ENCODE measurements around the gene DAGLB. TPM values are rescaled to one million over a fixed set of nuclear protein-coding genes. Genes with fewer than 3 reads are reported as not detected.

DAGLB gene
- polyA plus RNA-seq, 3 donors: 15.2 to 47.0 (median 16.4) TPM

GRCh38 chr7:6423942-6424701 is 23.6 kb downstream of the DAGLB start:
- peak overlapping the region in 2 of 3 experiments; percentile 32 to 69 for H3K4me3 ChIP-seq (replicated peaks in 1 of 3; ENCODE audit: low read depth in 2 of 3, low read length in 3 of 3)
- peaks cover 0 to 3% (median 0%) of the 10 kb centered on the region in 3 donors for H3K27me3 Mint-ChIP-seq (ENCODE audit: low read depth in 3 of 3)
- peak overlapping the region; percentile 64 to 86 for H3K4me3 Mint-ChIP-seq
- H3K27ac ChIP-seq (ENCODE audit: low read depth in 1 of 2, low read length in 2 of 2): peak overlapping the region; percentile 98 to 99
- H3K36me3 ChIP-seq (replicated peaks in 1 of 2; ENCODE audit: control insufficient read depth in 1 of 2, insufficient read depth in 2 of 2, low read length in 2 of 2): peaks cover 48 to 66% of the 10 kb centered on the region in 2 donors
- intact Hi-C loops (cut with micrococcal nuclease): no loop called here
- peak; percentile 90 to 97 (median 91) for DNase-seq
- H3K9me3 ChIP-seq (replicated peaks in 1 of 2; ENCODE audit: control insufficient read depth in 1 of 2, insufficient read depth in 1 of 2, low read length in 2 of 2): no peaks in the 10 kb centered on the region
- peaks cover 52% of the 10 kb centered on the region for H3K4me1 Mint-ChIP-seq
- peaks cover 0 to 6% (median 0%) of the 10 kb centered on the region in 7 donors for H3K9me3 Mint-ChIP-seq
- H3K27me3 ChIP-seq (ENCODE audit: control insufficient read depth in 2 of 2, insufficient read depth in 2 of 2, low read length in 2 of 2): no peaks in the 10 kb centered on the region
- H3K79me2 ChIP-seq (ENCODE audit: insufficient read depth, low read length): peaks cover 63% of the 10 kb centered on the region
- peak overlapping the region; percentile 32 for H2AFZ ChIP-seq (ENCODE audit: insufficient read depth, low read depth, low read length, poor library complexity, severe bottlenecking)
- peak; percentile 38 for TF ChIP-seq CTCF (IDR thresholded peaks at IDR 0.05)
- peak overlapping the region; percentile 98 to 100 (median 99) for H3K27ac Mint-ChIP-seq
- H3K36me3 Mint-ChIP-seq: peaks cover 66 to 86% of the 10 kb centered on the region in 2 donors
- peaks cover 3% of the 10 kb centered on the region for H4K20me1 ChIP-seq (ENCODE audit: insufficient read depth, low read length)
- H3K4me2 ChIP-seq (replicated peaks; ENCODE audit: extremely low read depth, low read length, poor library complexity, severe bottlenecking): peak overlapping the region; percentile 70
- H3K9ac ChIP-seq (ENCODE audit: insufficient read depth, low read length, poor library complexity, severe bottlenecking): peak overlapping the region; percentile 78
- 1% methylated on average over 16 of the region's 18 CpGs for WGBS (ENCODE audit: insufficient coverage)
- H3K4me1 ChIP-seq (ENCODE audit: control insufficient read depth in 1 of 2, insufficient read depth in 2 of 2, low read length in 2 of 2): peaks cover 48 to 56% of the 10 kb centered on the region in 2 donors

GRCh38 chr7:6422926-6423632 is 24.7 kb downstream of the DAGLB start:
- H3K36me3 Mint-ChIP-seq: peaks cover 60 to 81% of the 10 kb centered on the region in 2 donors
- H3K4me3 Mint-ChIP-seq: peak overlapping the region; percentile 64 to 86
- intact Hi-C loops (cut with micrococcal nuclease): no loop called here
- no peak overlapping the region for H3K4me3 ChIP-seq (replicated peaks in 1 of 3; ENCODE audit: low read depth in 2 of 3, low read length in 3 of 3)
- peaks cover 55% of the 10 kb centered on the region for H3K79me2 ChIP-seq (ENCODE audit: insufficient read depth, low read length)
- peaks cover 41 to 56% of the 10 kb centered on the region in 2 donors for H3K36me3 ChIP-seq (replicated peaks in 1 of 2; ENCODE audit: control insufficient read depth in 1 of 2, insufficient read depth in 2 of 2, low read length in 2 of 2)
- no peaks in the 10 kb centered on the region for H3K27me3 ChIP-seq (ENCODE audit: control insufficient read depth in 2 of 2, insufficient read depth in 2 of 2, low read length in 2 of 2)
- H3K4me1 Mint-ChIP-seq: peaks cover 53% of the 10 kb centered on the region
- 37% methylated on average over 15 of the region's 18 CpGs for WGBS (ENCODE audit: insufficient coverage)
- H3K9me3 ChIP-seq (replicated peaks in 1 of 2; ENCODE audit: control insufficient read depth in 1 of 2, insufficient read depth in 1 of 2, low read length in 2 of 2): no peaks in the 10 kb centered on the region
- H4K20me1 ChIP-seq (ENCODE audit: insufficient read depth, low read length): peaks cover 4% of the 10 kb centered on the region
- H3K27ac ChIP-seq (ENCODE audit: low read depth in 1 of 2, low read length in 2 of 2): peak overlapping the region; percentile 98 to 99
- peaks cover 0 to 3% (median 0%) of the 10 kb centered on the region in 3 donors for H3K27me3 Mint-ChIP-seq (ENCODE audit: low read depth in 3 of 3)
- no peak overlapping the region for H3K4me2 ChIP-seq (replicated peaks; ENCODE audit: extremely low read depth, low read length, poor library complexity, severe bottlenecking)
- peak overlapping the region; percentile 78 for H3K9ac ChIP-seq (ENCODE audit: insufficient read depth, low read length, poor library complexity, severe bottlenecking)
- no peak for TF ChIP-seq CTCF (IDR thresholded peaks at IDR 0.05)
- H3K27ac Mint-ChIP-seq: peak overlapping the region; percentile 98 to 100 (median 99)
- no peak overlapping the region for H2AFZ ChIP-seq (ENCODE audit: insufficient read depth, low read depth, low read length, poor library complexity, severe bottlenecking)
- DNase-seq: peak; percentile 82 to 86 (median 83)
- peaks cover 48 to 56% of the 10 kb centered on the region in 2 donors for H3K4me1 ChIP-seq (ENCODE audit: control insufficient read depth in 1 of 2, insufficient read depth in 2 of 2, low read length in 2 of 2)
- peaks cover 0 to 6% (median 0%) of the 10 kb centered on the region in 7 donors for H3K9me3 Mint-ChIP-seq

Data from CD14-positive monocyte (primary cell).